K562 (cell line): ENCODE measurements around the gene BUB3. TPM values are rescaled to one million over a fixed set of nuclear protein-coding genes. Genes with fewer than 3 reads are reported as not detected.

Source experiments
- GATAD2B ChIP-seq: fragments of 450-650 bp; IDR thresholded peaks from 2 replicates; pipeline ENCODE4 v1.6.1; 2017; ENCODE audit warnings: mild to moderate bottlenecking, borderline replicate concordance
- MAFF ChIP-seq: IDR thresholded peaks from 2 replicates; pipeline ENCODE4 v1.6.1; 2012; ENCODE audit warnings: low read length, improper control_type of control experiment
- MGA ChIP-seq: fragments of 450-650 bp; IDR thresholded peaks from 2 replicates; pipeline ENCODE4 v1.6.1; 2016; ENCODE audit warnings: mild to moderate bottlenecking, moderate library complexity
- NFE2L1 ChIP-seq: fragments of 450-650 bp; IDR thresholded peaks from 2 replicates; pipeline ENCODE4 v1.6.1; 2016; ENCODE audit warnings: missing genetic modification characterization, low read depth, mild to moderate bottlenecking, missing compliant biosample characterization, moderate library complexity, borderline replicate concordance
- PHB2 ChIP-seq: fragments of 450-650 bp; IDR thresholded peaks from 2 replicates; pipeline ENCODE4 v1.6.1; 2017; ENCODE audit warnings: low read depth
- POLR3A ChIP-seq: IDR thresholded peaks from 2 replicates; pipeline ENCODE4 v1.6.1; 2011; ENCODE audit warnings: borderline replicate concordance, mild to moderate bottlenecking, moderate library complexity; ENCODE audit not compliant: insufficient read length, insufficient read depth; ENCODE audit errors: extremely low read depth
- RBM25 ChIP-seq: fragments of 200-400 bp; formaldehyde crosslinking; IDR thresholded peaks from 2 replicates; pipeline ENCODE4 v1.6.1; 2018; ENCODE audit warnings: low read length, low read depth, moderate library complexity; ENCODE audit not compliant: severe bottlenecking
- SIRT6 ChIP-seq: IDR thresholded peaks from one replicate; pipeline ENCODE4 v1.6.1; 2012; ENCODE audit warnings: low read depth, mild to moderate bottlenecking, control low read depth, inconsistent platforms, low read length, moderate library complexity
- ZNF3 ChIP-seq: fragments of 250-450 bp; sonication (Bioruptor Pico); IDR thresholded peaks from 2 replicates; pipeline ENCODE4 v1.5.0; 2021; ENCODE audit warnings: mild to moderate bottlenecking, moderate library complexity
- ZNF830 ChIP-seq: fragments of 250-450 bp; sonication (Bioruptor Pico); IDR thresholded peaks from 2 replicates; pipeline ENCODE4 v1.5.0; 2021; ENCODE audit warnings: mild to moderate bottlenecking
- polyA plus RNA-seq, 8 experiments: library from polyadenylated mRNA; depleted of rRNA in 4 of 8; stranded (reverse) in 5 of 8; unstranded in 3 of 8; fragments of >200 nt; fragmentation: Nextera tagmentation in 2 of 8; fragmentation: Illumina TruSeq in 1 of 8; extraction: Ambion mirVana in 2 of 8; extraction: Trizol in 1 of 8; gene quantifications; 2 replicates each; pipeline versions ENCODE4 v1.2.1 to v1.2.3, GENCODE V29; 2011 to 2014; ENCODE audit warnings: inconsistent platforms in 1 of 8, missing spikeins in 1 of 8
- total RNA-seq, 7 experiments: library from RNA; depleted of rRNA in 6 of 7; stranded (reverse); fragments of >200 nt in 6 of 7; fragmentation: Illumina TruSeq in 2 of 7; extraction: Trizol in 2 of 7; gene quantifications; 2 replicates each; pipeline versions ENCODE4 v1.2.1 to v1.2.3, GENCODE V29; 2011 to 2021; ENCODE audit warnings: low replicate concordance in 1 of 7
- TF ChIP-seq, protein P1 (sequence below): sonication (generic); formaldehyde crosslinking; IDR thresholded peaks from 2 replicates; pipeline ENCODE4 v1.8.0; 2022; ENCODE audit warnings: mild to moderate bottlenecking, missing genetic modification reagents, borderline replicate concordance
- TF ChIP-seq, protein P2 (sequence below): fragments of 450-650 bp; formaldehyde crosslinking; IDR thresholded peaks from 2 replicates; pipeline ENCODE4 v1.4.0; 2022; ENCODE audit warnings: mild to moderate bottlenecking, moderate library complexity

BUB3 gene
- total and polyA plus RNA-seq, 9 of the 15 experiments (the other 6 are each of a cell fraction or from before 2014, with no cell fraction given): 167 to 761 (median 225) TPM

DNA sequence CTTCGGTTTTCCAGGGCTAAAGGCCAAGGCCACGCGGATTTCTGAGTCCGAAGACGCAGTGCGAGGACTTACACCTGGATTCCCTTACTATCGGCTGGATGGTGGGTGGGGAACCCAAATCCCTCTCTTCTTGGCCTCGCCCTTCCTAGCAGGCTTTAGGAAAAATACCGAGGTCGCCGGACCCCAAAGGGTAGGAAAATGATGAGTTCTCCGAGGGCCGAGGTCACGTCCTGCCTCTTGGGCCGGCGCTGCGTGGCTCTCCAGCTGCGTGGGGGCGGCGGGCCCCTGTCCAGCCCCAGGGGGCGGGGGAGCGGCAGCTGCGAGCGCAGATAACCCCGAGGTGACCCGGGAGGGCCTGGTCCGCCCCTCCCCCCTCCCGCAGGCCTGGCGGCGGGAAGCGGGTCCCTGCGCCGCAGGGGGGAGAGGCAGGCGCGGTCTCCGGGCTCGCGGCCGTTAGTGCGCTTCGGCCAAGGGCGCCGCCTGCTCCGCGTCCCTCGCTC is 19.2 kb upstream of the BUB3 start (continued):
- TF ChIP-seq, protein P1, sequence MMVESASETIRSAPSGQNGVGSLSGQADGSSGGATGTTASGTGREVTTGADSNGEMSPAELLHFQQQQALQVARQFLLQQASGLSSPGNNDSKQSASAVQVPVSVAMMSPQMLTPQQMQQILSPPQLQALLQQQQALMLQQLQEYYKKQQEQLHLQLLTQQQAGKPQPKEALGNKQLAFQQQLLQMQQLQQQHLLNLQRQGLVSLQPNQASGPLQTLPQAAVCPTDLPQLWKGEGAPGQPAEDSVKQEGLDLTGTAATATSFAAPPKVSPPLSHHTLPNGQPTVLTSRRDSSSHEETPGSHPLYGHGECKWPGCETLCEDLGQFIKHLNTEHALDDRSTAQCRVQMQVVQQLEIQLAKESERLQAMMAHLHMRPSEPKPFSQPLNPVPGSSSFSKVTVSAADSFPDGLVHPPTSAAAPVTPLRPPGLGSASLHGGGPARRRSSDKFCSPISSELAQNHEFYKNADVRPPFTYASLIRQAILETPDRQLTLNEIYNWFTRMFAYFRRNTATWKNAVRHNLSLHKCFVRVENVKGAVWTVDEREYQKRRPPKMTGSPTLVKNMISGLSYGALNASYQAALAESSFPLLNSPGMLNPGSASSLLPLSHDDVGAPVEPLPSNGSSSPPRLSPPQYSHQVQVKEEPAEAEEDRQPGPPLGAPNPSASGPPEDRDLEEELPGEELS (CRISPR knock-in tag): no peak
- peak; percentile 58; the same call in 1 of the 2 replicates for TF ChIP-seq GATAD2B
- peak; percentile 20 for TF ChIP-seq RBM25
- no peak for TF ChIP-seq SIRT6
- TF ChIP-seq PHB2: no peak
- no peak for TF ChIP-seq NFE2L1 (tag)
- TF ChIP-seq POLR3A: no peak
- TF ChIP-seq, protein P2, sequence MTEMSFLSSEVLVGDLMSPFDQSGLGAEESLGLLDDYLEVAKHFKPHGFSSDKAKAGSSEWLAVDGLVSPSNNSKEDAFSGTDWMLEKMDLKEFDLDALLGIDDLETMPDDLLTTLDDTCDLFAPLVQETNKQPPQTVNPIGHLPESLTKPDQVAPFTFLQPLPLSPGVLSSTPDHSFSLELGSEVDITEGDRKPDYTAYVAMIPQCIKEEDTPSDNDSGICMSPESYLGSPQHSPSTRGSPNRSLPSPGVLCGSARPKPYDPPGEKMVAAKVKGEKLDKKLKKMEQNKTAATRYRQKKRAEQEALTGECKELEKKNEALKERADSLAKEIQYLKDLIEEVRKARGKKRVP (CRISPR knock-in tag): 0 out of 2 replicates have a peak, but pooled peaks have one; percentile 35
- TF ChIP-seq MAFF: no peak
- TF ChIP-seq ZNF3 (CRISPR knock-in tag): no peak
- no peak for TF ChIP-seq ZNF830 (CRISPR knock-in tag)
- peak; percentile 93 for TF ChIP-seq MGA
